HFFc6 (cell line): ENCODE data around the gene MRPS24. TPM values are rescaled to one million over a fixed set of nuclear protein-coding genes. Genes with fewer than 3 reads are reported as not detected.

ENCODE experiments used
- total RNA-seq, 6 experiments: library from RNA; stranded (reverse); fragmentation: NEBNext Ultra II Directional; extraction: Animal tissue kit (Norgen Biotek cat#: 25700); gene quantifications; 2 replicates in 1 of 6; 3 replicates in 5 of 6; pipeline ENCODE4 v1.2.3, GENCODE V29; 2021

Gene MRPS24
- total RNA-seq, 6 experiments from 2014 or later, result 158 to 211 (median 199) TPM

Other genes with a start within 250 kb of the MRPS24 start
- 10 to 100 TPM; 52.5 to 61.5 (median 57.3) TPM for gene COA1, start 140.0 kb downstream of the MRPS24 start, total RNA-seq
- 10 to 100 TPM; 29.0 to 43.9 (median 36.0) TPM for gene BLVRA, start 110.8 kb downstream of the MRPS24 start, total RNA-seq
- gene URGCP, start 37.1 kb upstream of the MRPS24 start, total RNA-seq, result 10 to 100 TPM; 41.4 to 53.2 (median 43.2) TPM
- gene UBE2D4, start 56.9 kb upstream of the MRPS24 start, total RNA-seq, result 10 to 100 TPM; 12.6 to 15.7 (median 14.4) TPM
- gene SPDYE1, start 128.4 kb upstream of the MRPS24 start, total RNA-seq, result not detected
- gene DBNL, start 175.2 kb upstream of the MRPS24 start, total RNA-seq, result 100 to 1,000 TPM; 146 to 167 (median 153) TPM
- under 1 TPM in 4 of 6 experiments, not detected in 2; 0.26 to 0.51 (median 0.35) TPM for gene PGAM2, start 196.1 kb upstream of the MRPS24 start, total RNA-seq
- gene POLM, start 213.0 kb upstream of the MRPS24 start, total RNA-seq, result 10 to 100 TPM; 11.4 to 14.3 (median 12.1) TPM
- gene AEBP1, start 234.8 kb upstream of the MRPS24 start, total RNA-seq, result 10 to 100 TPM; 69.7 to 83.2 (median 76.4) TPM